Osteoblast (primary cell): ENCODE data around the gene POLA1. TPM values are rescaled to one million over a fixed set of nuclear protein-coding genes. Genes with fewer than 3 reads are reported as not detected.

Experiments used
- DNase-seq: peaks from one replicate; pipeline ENCODE4 v3.0.0; 2011; ENCODE audit warnings: low spot score, mixed read lengths; ENCODE audit not compliant: insufficient read length; ENCODE audit errors: missing footprints
- H2AFZ ChIP-seq: 2 replicates; pipeline ENCODE4 v1.6.0; 2011; ENCODE audit warnings: mild to moderate bottlenecking, low read length
- H3K27ac ChIP-seq: 2 replicates; pipeline ENCODE4 v1.5.1; 2011; ENCODE audit warnings: mild to moderate bottlenecking, low read depth, low read length, moderate library complexity
- H3K27me3 ChIP-seq: 2 replicates; pipeline ENCODE4 v1.6.0; 2012; ENCODE audit warnings: mild to moderate bottlenecking, control low read depth, inconsistent platforms, low read length, moderate library complexity; ENCODE audit not compliant: insufficient read depth
- H3K36me3 ChIP-seq: 2 replicates; pipeline ENCODE4 v1.5.1; 2011; ENCODE audit warnings: mild to moderate bottlenecking, low read length, control low read depth, moderate library complexity; ENCODE audit not compliant: insufficient read depth
- H3K4me1 ChIP-seq: 2 replicates; pipeline ENCODE4 v1.5.1; 2011; ENCODE audit warnings: mild to moderate bottlenecking, low read length, control low read depth, moderate library complexity; ENCODE audit not compliant: insufficient read depth
- H3K4me2 ChIP-seq: 2 replicates; pipeline ENCODE4 v1.6.0; 2011; ENCODE audit warnings: mild to moderate bottlenecking, low read length; ENCODE audit not compliant: insufficient read depth
- H3K4me3 ChIP-seq: fragments of 200-600 bp; sonication (generic); 3 replicates; pipeline ENCODE4 v1.5.1; 2012; ENCODE audit warnings: mild to moderate bottlenecking, low read length, inconsistent platforms; ENCODE audit not compliant: insufficient read depth
- H3K79me2 ChIP-seq: 2 replicates; pipeline ENCODE4 v1.6.0; 2012; ENCODE audit warnings: mild to moderate bottlenecking, low read length, control low read depth, inconsistent platforms; ENCODE audit not compliant: insufficient read depth
- H3K9me3 ChIP-seq: 2 replicates; pipeline ENCODE4 v1.5.1; 2011; ENCODE audit warnings: low read depth, low read length, control low read depth
- H4K20me1 ChIP-seq: 2 replicates; pipeline ENCODE4 v1.6.0; 2012; ENCODE audit warnings: mild to moderate bottlenecking, low read length, control low read depth; ENCODE audit not compliant: insufficient read depth
- CTCF ChIP-seq: IDR thresholded peaks from 2 replicates; pipeline ENCODE4 v1.5.1; 2011; ENCODE audit warnings: mild to moderate bottlenecking, low read depth, low read length, moderate library complexity; ENCODE audit errors: extremely low read depth
- total RNA-seq: library from RNA; depleted of rRNA; stranded (reverse); fragments of >200 nt; gene quantifications from 2 replicates; pipeline ENCODE4 v1.2.3, GENCODE V29; 2012

POLA1 gene
- total RNA-seq, 1 donor: 11.9 TPM

- H3K27me3 ChIP-seq: no peaks in the 10 kb centered on the region
- H3K27ac ChIP-seq: no peak overlapping the region
- no peak for TF ChIP-seq CTCF
- H3K4me3 ChIP-seq: no peak overlapping the region
- H3K4me1 ChIP-seq: no peaks in the 10 kb centered on the region
- H4K20me1 ChIP-seq: no peaks in the 10 kb centered on the region
- no peak overlapping the region for H2AFZ ChIP-seq
- H3K79me2 ChIP-seq: no peaks in the 10 kb centered on the region
- no peak for DNase-seq
- H3K9me3 ChIP-seq: no peaks in the 10 kb centered on the region
- H3K36me3 ChIP-seq: no peaks in the 10 kb centered on the region
- no peak overlapping the region for H3K4me2 ChIP-seq
Observed at GRCh38 chrX:24961809-24962208, 268.1 kb downstream of the POLA1 start.

- Histone ChIP-seq H4K20me1 (no peaks in the 10 kb centered on the region), H3K4me2 (no peak overlapping the region), H3K79me2 (no peaks in the 10 kb centered on the region), H2AFZ (no peak overlapping the region), H3K36me3 (no peaks in the 10 kb centered on the region), H3K27me3 (no peaks in the 10 kb centered on the region), H3K4me3 (no peak overlapping the region), H3K4me1 (no peaks in the 10 kb centered on the region), H3K9me3 (no peaks in the 10 kb centered on the region), H3K27ac (no peak overlapping the region)
- TF ChIP-seq CTCF: no peak
- DNase-seq: no peak
Observed at GRCh38 chrX:24963823-24964222, 270.1 kb downstream of the POLA1 start.

- Histone ChIP-seq H3K36me3 (no peaks in the 10 kb centered on the region), H3K79me2 (no peaks in the 10 kb centered on the region), H3K9me3 (no peaks in the 10 kb centered on the region), H4K20me1 (no peaks in the 10 kb centered on the region), H3K27ac (no peak overlapping the region), H3K4me3 (no peak overlapping the region), H2AFZ (no peak overlapping the region), H3K4me2 (no peak overlapping the region), H3K27me3 (no peaks in the 10 kb centered on the region), H3K4me1 (no peaks in the 10 kb centered on the region)
- TF ChIP-seq CTCF: no peak
- no peak for DNase-seq
Observed at GRCh38 chrX:24965372-24965771, 271.7 kb downstream of the POLA1 start.

- Histone ChIP-seq H3K9me3 (no peaks in the 10 kb centered on the region), H3K36me3 (no peaks in the 10 kb centered on the region), H3K4me1 (no peaks in the 10 kb centered on the region), H2AFZ (no peak overlapping the region), H3K79me2 (no peaks in the 10 kb centered on the region), H3K27ac (no peak overlapping the region), H3K27me3 (no peaks in the 10 kb centered on the region), H3K4me3 (no peak overlapping the region), H4K20me1 (no peaks in the 10 kb centered on the region), H3K4me2 (no peak overlapping the region)
- no peak for TF ChIP-seq CTCF
- no peak for DNase-seq
Observed at GRCh38 chrX:24969812-24970211, 276.1 kb downstream of the POLA1 start.
